Testis (tissue), 3 donors: Measurements from ENCODE around the gene AFAP1. TPM values are rescaled to one million over a fixed set of nuclear protein-coding genes. Genes with fewer than 3 reads are reported as not detected.

Experiments
- DNase-seq: peaks from one replicate; pipeline ENCODE4 v3.0.0-alpha.2; 2019
- H3K27ac ChIP-seq, 2 donors: fragments of 200-600 bp; sonication (generic); one replicate each; pipeline ENCODE4 v1.5.1; 2019
- H3K27me3 ChIP-seq: fragments of 200-600 bp; sonication (generic); one replicate; pipeline ENCODE4 v1.5.1; 2019
- H3K36me3 ChIP-seq: fragments of 200-600 bp; sonication (generic); one replicate; pipeline ENCODE4 v1.5.1; 2017; ENCODE audit warnings: low read depth; ENCODE audit errors: missing control alignments
- H3K4me1 ChIP-seq: fragments of 200-600 bp; sonication (generic); one replicate; pipeline ENCODE4 v1.5.1; 2019
- H3K4me3 ChIP-seq, 2 donors: fragments of 200-600 bp; sonication (generic); one replicate each; pipeline ENCODE4 v1.5.1; 2017 to 2019
- H3K9me3 ChIP-seq: fragments of 200-600 bp; sonication (generic); one replicate; pipeline ENCODE4 v1.5.1; 2017
- POLR2A ChIP-seq: fragments of 450-650 bp; IDR thresholded peaks from one replicate; pipeline ENCODE4 v1.6.1; 2017; ENCODE audit warnings: antibody characterized with exemption, mild to moderate bottlenecking, moderate library complexity
- WGBS, 2 donors: methylation state at CpG; one replicate each; pipeline ENCODE4 v1.1.5; 2018; 5-methylcytosine and 5-hydroxymethylcytosine counted together
- intact Hi-C: fragments of 100-400 bp; cut with DNase I; formaldehyde crosslinking; loops from one replicate; pipeline ENCODE4 v1.15.1; 2023; ENCODE audit warnings: low total_unique reads
- polyA plus RNA-seq: library from polyadenylated mRNA; stranded (reverse); fragments of 350-450 nt; fragmentation: Illumina TruSeq; extraction: RNeasy Lipid Tissue Mini Kit (QIAGEN cat#74804); gene quantifications from one replicate; pipeline ENCODE4 v1.2.3, GENCODE V29; 2014; ENCODE audit warnings: low read depth, low replicate concordance; ENCODE audit not compliant: insufficient read depth
- total RNA-seq, 2 donors: library from RNA; depleted of rRNA; stranded (reverse); fragments of >200 nt; gene quantifications; one replicate each; pipeline ENCODE4 v1.2.3, GENCODE V29; 2016
- TF ChIP-seq, protein P1 (sequence below), 3 experiments: fragments of 450-650 bp in 2 of 3; fragments of 200-600 bp in 1 of 3; sonication (generic) in 1 of 3; IDR thresholded peaks; one replicate each; pipeline ENCODE4 v1.5.1; 2016 to 2019; ENCODE audit warnings: antibody characterized with exemption in 3 of 3, mild to moderate bottlenecking in 2 of 3, moderate library complexity in 1 of 3

The AFAP1 gene
- total and polyA plus RNA-seq, 3 donors from 2014 or later: 23.1 to 52.4 (median 51.4) TPM

DNA sequence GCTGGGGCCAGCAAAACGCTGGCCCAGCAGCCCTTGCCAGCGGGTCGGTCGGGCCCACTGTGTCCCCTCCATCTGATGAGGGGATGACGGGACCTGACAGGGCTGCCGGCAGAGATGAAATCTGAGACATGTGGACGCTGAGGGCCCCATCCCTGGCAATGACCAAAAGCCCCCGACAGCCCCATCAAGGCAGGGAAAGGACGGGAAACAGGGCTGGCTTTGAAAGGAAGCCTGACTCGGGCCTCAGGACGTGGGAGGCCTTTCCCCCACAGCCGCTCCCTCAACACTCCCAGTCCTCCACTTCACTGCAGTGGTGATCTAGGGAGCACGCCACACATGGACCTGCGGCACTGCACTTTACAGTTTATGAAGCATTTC, 202.4 kb downstream of the AFAP1 start:
- TF ChIP-seq POLR2A: no peak
- TF ChIP-seq, protein P1, sequence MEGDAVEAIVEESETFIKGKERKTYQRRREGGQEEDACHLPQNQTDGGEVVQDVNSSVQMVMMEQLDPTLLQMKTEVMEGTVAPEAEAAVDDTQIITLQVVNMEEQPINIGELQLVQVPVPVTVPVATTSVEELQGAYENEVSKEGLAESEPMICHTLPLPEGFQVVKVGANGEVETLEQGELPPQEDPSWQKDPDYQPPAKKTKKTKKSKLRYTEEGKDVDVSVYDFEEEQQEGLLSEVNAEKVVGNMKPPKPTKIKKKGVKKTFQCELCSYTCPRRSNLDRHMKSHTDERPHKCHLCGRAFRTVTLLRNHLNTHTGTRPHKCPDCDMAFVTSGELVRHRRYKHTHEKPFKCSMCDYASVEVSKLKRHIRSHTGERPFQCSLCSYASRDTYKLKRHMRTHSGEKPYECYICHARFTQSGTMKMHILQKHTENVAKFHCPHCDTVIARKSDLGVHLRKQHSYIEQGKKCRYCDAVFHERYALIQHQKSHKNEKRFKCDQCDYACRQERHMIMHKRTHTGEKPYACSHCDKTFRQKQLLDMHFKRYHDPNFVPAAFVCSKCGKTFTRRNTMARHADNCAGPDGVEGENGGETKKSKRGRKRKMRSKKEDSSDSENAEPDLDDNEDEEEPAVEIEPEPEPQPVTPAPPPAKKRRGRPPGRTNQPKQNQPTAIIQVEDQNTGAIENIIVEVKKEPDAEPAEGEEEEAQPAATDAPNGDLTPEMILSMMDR (IDR thresholded peaks at IDR 0.05): no peak
- Histone ChIP-seq H3K4me1 (no peaks in the 10 kb centered on the region), H3K9me3 (no peaks in the 10 kb centered on the region), H3K36me3 (no peaks in the 10 kb centered on the region), H3K4me3 (no peak overlapping the region), H3K27ac (no peak overlapping the region), H3K27me3 (no peaks in the 10 kb centered on the region)
- WGBS, 2 donors: 90 to 98% methylated on average over 10 to 14 of the region's 14 CpGs
- no peak for DNase-seq
- intact Hi-C loops: no loop called here

DNA sequence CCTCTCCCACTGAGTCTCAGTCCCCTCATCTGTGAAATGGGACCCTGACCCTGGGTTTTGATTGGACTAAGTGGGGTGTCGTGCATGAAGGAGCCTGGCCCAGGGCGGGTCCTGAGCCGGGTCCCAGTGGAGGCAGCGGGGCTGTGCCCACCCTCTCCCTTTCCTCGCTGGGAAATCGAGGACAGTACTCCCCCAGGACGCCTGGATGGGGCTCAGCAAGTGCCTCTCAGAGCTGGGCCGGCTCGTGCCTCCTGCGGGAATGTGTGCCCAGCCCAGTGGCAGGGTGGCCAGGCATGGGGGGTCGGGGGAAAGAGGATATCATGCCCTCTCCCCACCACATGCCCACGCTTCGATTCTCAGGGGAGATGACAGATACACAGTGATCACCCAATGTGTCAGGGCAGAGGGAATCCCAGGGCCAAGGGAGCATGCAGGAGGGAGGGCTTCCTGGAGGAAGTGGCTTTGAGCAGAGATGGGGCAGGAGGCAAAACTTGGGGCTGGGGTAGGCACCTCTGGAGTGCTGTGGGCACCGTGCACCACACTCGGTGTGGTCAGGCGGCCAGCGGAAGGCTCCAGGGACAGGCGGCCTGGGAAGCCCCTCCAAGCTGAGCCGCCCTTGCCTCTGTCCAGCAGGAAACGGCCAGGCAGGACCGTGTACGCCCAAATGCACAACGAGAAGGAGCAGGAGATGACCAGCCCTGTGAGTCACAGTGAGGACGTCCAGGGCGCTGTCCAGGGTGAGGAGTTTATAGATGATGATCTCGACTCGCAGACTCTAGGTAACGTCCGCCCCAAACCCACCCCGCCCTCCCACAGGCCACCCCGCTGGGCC, 203.0 kb downstream of the AFAP1 start:
- Histone ChIP-seq H3K27me3 (no peaks in the 10 kb centered on the region), H3K36me3 (no peaks in the 10 kb centered on the region), H3K9me3 (no peaks in the 10 kb centered on the region), H3K27ac (no peak overlapping the region), H3K4me1 (no peaks in the 10 kb centered on the region), H3K4me3 (no peak overlapping the region)
- TF ChIP-seq POLR2A: no peak
- TF ChIP-seq, protein P1 (IDR thresholded peaks at IDR 0.05): no peak
- intact Hi-C loops: no loop called here
- no peak for DNase-seq
- WGBS, 2 donors: 87 to 90% methylated on average over 6 to 30 of the region's 31 CpGs

DNA sequence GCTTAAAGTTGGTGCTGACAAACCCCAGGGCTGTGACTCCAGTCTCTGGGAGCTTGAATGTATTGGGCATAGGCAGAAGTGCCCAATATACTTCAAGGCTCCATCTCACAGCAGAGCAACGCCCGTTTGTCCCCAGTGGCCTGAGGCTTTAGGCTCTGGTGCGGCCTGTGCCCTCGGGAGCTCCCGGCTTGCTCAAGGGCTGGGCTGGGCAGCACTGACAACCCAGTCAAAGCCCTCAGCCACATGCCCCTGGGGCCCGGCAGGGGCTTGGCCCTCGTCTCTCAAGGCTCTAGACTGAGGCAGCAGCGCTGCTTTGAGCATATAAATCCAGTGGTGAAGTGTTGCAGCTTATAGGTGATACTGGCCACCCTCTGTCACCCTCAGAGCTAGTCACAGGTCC, 203.7 kb downstream of the AFAP1 start:
- 95% methylated on average over 8 of the region's 8 CpGs for WGBS, 2 donors
- no peak for DNase-seq
- H3K4me3 ChIP-seq: no peak overlapping the region
- no peaks in the 10 kb centered on the region for H3K27me3 ChIP-seq
- no peaks in the 10 kb centered on the region for H3K36me3 ChIP-seq
- intact Hi-C loops: no loop called here
- H3K4me1 ChIP-seq: no peaks in the 10 kb centered on the region
- no peak overlapping the region for H3K27ac ChIP-seq
- H3K9me3 ChIP-seq: no peaks in the 10 kb centered on the region
- TF ChIP-seq, protein P1 (IDR thresholded peaks at IDR 0.05): no peak
- no peak for TF ChIP-seq POLR2A

DNA sequence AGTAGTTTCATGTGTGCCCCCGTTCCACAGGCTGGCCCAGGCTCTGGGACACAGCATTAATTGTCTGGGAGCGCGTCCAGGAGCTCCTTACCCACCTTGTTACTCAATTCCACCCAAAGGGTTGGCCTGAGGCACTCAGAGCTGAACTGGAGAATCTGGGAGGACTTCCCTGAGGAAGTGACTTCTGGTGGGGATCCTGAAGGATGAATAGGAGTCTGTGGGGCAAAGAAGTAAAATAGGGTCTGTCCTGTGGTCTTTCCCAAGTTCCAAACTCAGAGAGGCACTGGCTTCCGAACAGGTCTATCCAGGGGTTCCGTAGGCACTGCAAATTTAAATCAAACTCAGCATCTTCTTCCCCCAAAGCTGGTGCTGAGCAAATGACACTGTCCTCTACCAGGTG, 204.3 kb downstream of the AFAP1 start:
- Histone ChIP-seq H3K4me3 (no peak overlapping the region), H3K27me3 (no peaks in the 10 kb centered on the region), H3K27ac (no peak overlapping the region), H3K4me1 (no peaks in the 10 kb centered on the region), H3K36me3 (no peaks in the 10 kb centered on the region), H3K9me3 (no peaks in the 10 kb centered on the region)
- intact Hi-C loops: no loop called here
- no peak for DNase-seq
- 95 to 97% methylated on average over 5 of the region's 5 CpGs for WGBS, 2 donors
- TF ChIP-seq POLR2A: no peak
- TF ChIP-seq, protein P1 (IDR thresholded peaks at IDR 0.05): no peak
